WI38 (cell line): ENCODE results near the gene SNX17.

Source experiments
- H3K4me3 ChIP-seq: 2 replicates; pipeline ENCODE4 v1.5.1; 2011; ENCODE audit warnings: low read depth, mild to moderate bottlenecking, control low read depth, low read length
- TF ChIP-seq, protein P1 (sequence below): IDR thresholded peaks from 2 replicates; pipeline ENCODE4 v1.5.1; 2012; ENCODE audit warnings: low read depth, mild to moderate bottlenecking, control low read depth, low read length

SNX17 gene

DNA sequence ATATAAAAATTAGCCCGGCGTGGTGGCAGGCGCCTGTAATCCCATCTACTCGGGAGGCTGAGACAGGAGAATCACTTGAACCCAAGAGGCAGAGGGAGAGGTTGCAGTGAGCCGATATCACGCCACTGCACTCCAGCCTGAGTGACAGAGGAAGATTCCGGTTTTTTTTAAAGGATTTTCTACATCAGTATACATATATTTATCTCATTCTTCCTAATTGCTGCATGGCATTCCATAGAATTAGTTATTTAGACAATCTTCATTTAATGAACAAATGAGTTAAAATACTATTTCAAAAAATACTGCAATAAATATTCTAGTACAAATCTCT, 15.9 kb upstream of the SNX17 start:
- TF ChIP-seq, protein P1, sequence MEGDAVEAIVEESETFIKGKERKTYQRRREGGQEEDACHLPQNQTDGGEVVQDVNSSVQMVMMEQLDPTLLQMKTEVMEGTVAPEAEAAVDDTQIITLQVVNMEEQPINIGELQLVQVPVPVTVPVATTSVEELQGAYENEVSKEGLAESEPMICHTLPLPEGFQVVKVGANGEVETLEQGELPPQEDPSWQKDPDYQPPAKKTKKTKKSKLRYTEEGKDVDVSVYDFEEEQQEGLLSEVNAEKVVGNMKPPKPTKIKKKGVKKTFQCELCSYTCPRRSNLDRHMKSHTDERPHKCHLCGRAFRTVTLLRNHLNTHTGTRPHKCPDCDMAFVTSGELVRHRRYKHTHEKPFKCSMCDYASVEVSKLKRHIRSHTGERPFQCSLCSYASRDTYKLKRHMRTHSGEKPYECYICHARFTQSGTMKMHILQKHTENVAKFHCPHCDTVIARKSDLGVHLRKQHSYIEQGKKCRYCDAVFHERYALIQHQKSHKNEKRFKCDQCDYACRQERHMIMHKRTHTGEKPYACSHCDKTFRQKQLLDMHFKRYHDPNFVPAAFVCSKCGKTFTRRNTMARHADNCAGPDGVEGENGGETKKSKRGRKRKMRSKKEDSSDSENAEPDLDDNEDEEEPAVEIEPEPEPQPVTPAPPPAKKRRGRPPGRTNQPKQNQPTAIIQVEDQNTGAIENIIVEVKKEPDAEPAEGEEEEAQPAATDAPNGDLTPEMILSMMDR: no peak
- H3K4me3 ChIP-seq: no peak overlapping the region

DNA sequence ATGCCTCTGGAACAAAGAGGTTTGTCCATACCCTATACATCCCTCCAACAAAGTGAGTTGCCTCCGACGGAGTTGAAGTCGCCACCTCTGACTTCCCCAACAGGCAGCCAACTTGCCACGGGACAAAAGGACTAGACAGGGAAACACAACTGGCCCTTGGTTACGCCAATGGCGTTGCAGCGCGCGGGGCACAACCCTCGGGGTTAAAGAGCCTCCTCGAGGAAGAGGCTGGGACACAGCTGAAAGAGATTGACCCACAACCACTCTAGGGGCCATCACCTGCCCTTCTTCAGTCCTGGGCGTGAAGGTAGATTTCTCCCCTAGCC, 14.4 kb upstream of the SNX17 start:
- TF ChIP-seq, protein P1: no peak
- H3K4me3 ChIP-seq: peak overlapping the region; percentile 82

DNA sequence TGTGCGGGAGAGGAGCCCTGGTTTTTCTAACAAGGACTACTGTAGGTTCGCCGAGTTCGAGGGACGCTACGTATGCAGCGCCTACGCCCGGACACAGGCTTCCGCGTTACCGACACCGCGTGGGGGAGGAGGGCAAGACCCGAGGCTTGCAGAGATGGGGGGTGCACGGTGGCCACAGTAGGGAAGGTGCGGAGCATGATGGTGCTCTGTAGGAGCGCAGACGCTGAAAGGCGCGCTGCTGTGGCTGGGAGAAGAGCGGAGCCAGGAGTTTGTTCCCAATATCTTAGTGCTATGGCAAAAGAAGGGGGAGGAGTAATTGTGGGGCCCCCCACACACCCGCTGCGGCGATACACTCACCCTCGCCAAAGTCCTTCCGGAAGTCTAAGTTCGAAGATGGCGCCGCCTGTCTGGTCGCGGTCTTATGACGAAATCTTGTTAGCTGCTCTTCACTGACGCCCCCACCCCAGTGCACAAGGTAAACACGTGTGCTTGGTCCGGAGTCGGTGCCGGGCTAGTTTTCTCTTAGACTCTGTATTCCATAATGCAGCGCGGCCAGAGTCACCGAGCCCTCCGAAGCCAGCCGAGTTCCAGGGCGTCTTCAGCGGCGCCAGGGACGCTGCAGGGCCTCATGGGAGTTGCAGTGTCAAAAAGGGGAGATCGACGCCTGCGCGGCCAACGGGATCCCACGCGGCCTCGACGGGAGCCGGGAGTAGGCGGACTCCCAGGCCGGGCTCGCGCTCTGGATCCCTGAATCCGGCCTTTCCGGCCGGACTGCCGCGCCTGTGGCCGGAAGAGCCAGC, 13.8 kb upstream of the SNX17 start, which contains the start of gene GTF3C2:
Gene GTF3C2 (minus strand): TSS at position 383 of the 800 bp plus-strand sequence. CDS start 13,210 bp downstream, outside the sequence.
- peak within 1 kb of the TSS; percentile 82 for H3K4me3 ChIP-seq
- TF ChIP-seq, protein P1: no peak

GRCh38 chr2:27362678-27363420, 7.6 kb upstream of the SNX17 start:
- TF ChIP-seq, protein P1: no peak
- H3K4me3 ChIP-seq: no peak overlapping the region

DNA sequence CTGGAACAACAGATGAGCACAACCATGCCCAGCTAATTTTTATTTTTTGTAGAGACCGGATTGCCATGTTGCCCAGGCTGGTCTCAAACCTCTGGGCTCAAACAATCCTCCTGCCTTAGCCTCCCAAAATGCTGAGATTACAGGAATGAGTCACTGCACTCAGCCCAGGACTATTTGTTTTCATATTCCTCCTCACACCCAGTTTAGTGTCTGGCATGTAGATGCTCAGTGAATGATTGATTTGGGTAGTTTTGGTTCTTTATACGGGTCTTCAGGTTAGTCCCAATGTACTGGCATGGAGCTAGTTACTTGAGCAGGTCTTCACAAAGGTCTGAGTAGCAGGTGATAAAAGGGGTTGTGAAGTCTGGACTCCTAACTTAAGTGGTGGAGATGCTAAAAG, 6.5 kb upstream of the SNX17 start:
- H3K4me3 ChIP-seq: no peak overlapping the region
- TF ChIP-seq, protein P1: no peak

- H3K4me3 ChIP-seq: peak overlapping the region; percentile 94
- TF ChIP-seq, protein P1: no peak
Observed at GRCh38 chr2:27369471-27370025, 868 bp upstream of the SNX17 start.
